Left forelimb (tissue), 1 donor: ENCODE results near the gene APOM.

Experiments used
- DNase-seq: peaks from one replicate; pipeline ENCODE4 v3.0.0-alpha.2; 2018; ENCODE audit warnings: low spot score

The APOM gene

DNA sequence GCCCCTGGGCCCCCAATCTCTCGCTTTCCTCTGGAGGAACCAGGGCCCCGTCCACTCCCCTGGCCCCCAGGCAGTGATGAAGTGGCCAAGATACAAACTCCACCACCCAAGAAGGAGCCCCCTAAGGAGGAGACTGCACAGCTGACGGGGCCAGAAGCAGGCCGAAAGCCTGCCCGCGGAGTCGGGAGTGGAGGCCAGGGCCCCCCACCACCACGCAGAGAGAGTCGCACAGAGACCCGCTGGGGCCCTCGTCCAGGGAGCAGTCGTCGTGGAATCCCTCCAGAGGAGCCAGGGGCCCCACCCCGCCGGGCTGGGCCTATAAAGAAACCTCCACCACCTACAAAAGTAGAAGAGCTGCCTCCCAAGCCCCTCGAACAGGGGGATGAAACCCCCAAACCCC is 24.5 kb upstream of the APOM start:
- DNase-seq, result no peak

DNA sequence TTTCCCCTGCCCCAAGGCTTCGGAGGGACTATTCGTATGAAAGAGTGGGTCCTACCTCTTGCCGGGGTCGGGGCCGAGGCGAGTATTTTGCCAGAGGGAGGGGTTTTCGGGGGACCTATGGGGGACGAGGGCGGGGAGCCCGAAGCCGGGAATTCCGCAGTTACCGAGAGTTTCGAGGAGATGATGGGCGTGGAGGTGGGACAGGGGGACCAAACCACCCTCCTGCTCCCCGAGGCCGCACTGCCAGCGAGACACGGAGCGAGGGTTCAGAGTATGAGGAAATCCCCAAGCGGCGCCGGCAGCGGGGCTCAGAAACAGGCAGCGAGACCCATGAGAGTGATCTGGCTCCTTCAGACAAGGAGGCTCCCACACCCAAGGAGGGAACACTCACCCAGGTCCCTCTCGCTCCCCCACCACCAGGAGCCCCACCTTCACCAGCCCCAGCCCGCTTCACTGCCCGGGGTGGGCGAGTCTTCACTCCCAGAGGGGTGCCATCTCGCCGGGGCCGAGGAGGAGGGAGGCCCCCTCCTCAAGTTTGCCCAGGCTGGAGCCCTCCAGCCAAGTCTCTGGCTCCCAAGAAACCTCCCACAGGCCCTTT is 23.9 kb upstream of the APOM start:
- DNase-seq, result no peak

DNA sequence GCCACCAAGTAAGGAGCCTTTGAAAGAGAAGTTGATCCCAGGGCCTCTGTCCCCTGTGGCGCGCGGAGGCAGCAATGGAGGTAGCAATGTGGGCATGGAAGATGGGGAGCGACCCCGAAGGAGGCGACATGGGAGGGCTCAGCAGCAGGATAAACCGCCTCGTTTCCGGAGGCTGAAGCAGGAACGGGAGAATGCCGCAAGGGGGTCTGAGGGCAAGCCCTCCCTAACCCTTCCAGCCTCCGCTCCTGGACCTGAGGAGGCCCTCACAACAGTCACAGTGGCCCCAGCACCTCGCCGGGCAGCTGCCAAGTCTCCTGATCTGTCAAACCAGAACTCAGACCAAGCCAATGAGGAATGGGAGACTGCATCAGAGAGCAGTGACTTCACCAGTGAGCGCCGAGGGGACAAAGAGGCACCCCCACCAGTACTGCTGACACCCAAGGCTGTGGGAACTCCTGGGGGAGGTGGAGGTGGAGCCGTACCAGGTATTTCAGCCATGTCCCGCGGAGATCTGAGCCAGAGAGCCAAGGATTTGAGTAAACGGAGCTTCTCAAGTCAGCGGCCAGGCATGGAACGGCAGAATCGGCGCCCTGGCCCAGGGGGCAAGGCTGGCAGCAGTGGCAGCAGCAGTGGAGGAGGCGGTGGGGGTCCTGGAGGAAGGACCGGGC is 23.3 kb upstream of the APOM start:
- no peak for DNase-seq

DNA sequence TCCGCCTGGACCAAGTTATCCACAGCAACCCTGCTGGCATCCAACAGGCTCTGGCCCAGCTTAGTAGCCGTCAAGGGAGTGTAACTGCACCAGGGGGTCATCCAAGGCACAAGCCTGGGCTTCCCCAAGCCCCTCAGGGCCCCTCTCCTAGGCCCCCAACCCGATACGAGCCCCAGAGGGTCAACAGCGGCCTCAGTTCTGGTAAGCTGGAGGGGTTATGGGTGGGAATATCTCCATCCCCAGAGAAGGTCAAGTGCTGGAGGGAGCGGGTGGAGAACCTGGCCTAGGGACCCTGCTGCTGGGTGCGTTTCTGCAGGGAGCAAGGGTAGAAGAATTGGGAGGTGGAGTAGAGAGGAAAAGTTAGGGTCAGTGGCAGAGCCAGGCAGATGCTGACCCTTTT is 22.2 kb upstream of the APOM start:
- no peak for DNase-seq

DNA sequence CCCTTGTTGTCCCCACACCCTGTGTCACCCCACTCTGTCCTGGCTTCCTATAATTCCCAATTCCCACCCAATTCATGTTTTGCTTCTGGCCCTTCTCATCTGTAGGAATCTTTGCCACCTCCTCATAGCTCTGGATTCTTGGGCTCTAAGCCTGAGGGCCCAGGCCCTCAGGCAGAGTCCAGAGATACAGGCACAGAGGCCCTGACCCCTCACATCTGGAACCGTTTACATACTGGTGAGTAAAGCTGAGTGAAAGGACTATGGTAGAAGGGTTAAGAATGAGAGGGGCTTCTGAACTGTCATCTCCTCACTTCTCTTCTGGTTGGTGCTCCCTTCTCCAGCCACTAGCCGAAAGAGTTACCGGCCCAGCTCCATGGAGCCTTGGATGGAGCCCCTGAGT is 21.6 kb upstream of the APOM start:
- DNase-seq, result no peak

DNA sequence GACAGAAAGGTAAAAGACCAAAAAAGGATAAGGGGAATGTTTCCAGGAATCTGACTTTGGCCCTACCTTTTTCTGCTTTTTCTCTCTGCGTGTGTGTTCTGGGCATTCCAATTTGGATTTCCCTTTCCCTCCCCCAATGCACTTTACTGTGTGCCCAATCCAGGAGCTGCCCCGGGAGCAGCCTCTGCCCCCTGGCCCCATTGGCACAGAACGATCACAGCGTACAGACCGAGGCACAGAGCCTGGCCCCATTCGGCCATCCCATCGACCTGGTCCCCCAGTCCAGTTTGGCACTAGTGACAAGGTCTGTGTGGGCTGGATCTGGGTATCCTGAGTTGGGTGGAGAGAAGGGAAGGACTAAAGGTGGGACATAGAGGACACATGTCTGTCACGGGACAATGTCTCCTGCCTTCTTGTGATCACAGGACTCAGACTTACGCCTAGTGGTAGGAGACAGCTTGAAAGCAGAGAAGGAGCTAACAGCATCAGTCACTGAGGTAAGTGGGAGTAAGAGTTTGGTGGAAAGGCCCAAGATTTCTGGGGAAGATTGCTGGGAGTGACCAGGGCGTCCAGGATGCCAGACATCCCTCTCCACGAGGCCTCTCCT is 20.6 kb upstream of the APOM start:
- no peak for DNase-seq

DNA sequence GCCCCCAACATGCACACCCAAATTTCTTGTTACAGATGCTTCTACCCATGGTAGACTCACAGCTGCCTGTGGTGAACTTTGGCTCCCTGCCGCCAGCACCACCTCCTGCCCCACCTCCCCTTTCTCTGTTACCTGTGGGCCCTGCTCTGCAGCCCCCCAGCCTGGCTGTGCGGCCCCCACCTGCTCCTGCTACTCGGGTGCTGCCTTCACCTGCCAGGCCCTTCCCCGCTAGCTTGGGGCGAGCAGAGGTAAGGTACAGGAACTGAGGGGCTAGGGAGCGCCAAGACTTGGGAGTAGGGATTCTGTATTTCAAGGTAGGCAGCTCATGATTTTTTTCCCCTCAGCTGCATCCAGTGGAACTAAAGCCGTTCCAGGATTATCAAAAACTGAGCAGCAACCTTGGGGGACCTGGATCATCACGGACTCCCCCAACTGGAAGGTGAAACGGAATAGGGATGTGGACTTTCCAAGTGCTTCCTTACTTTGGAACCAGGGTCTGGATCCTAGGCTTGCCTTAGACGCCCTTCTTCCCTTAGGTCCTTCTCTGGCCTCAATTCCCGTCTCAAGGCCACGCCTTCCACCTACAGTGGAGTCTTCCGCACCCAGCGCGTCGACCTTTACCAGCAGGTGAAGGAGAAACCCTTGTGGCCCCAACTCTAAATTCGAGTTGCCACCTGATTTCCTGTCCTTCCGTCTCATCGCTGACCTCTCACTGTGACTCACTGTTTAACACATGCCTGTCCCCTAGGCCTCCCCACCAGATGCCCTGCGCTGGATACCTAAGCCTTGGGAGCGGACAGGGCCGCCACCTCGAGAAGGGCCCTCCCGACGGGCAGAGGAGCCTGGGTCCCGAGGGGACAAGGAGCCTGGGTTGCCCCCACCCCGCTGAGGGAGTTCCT is 18.7 kb upstream of the APOM start:
- DNase-seq, result no peak

DNA sequence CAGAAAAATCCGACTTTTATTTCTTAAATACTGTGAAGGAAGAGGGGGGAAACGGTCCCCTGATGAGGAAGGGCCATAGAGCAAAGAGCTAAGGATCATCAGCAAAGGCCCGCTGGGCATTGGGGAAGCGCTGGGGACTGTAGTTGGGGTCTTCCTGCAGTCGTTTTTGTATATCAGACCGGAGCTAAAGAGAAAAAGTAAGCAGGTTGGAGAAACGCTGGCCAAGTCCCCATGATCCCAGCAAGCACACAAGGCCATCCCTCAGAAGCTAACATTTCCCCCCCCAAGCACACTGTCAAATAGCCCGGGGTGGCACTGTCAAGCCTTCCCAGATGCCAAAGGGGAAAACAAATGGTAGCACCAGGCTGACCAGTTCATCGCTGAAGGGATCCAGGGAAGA is 16.7 kb upstream of the APOM start:
- no peak for DNase-seq

DNA sequence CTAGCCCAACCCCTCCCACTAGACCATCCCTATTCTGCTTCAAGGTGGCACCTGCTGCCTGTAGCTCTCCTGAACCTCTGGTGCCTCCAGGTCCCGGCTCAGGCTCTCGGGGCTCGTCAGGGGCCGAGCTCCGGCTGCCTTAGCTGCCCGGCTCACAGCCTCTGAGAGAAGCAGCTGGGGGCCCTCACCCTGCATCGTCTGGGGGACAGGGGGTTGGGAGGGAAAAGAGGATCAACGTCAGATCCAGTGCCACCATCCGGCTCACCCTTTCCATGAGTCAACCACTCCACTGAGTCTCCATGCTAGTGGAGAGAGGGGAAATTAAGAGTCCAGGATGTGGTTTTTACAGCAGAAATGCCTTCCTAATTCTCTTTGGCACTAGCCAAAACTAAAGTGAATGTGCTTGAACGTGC is 16.2 kb upstream of the APOM start:
- no peak for DNase-seq

DNA sequence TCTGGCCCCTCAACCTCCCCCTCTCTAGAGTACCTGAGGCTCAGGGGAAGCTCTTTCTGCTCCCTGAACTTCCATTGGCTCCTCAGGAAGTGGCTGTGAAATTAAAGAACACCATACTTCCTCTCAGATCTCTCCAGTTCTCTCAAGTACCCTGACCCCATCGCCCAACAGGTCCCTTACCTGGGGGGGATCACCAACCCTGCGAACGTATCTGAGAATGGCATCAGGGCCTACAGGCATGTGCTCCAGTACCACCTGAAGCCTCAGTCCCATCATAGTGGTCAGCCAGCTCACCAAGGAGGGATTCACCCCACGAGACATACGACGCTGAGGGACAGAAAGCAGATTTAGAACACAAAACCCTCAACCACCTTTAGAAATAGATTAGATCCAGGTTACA is 15.1 kb upstream of the APOM start:
- no peak for DNase-seq

DNA sequence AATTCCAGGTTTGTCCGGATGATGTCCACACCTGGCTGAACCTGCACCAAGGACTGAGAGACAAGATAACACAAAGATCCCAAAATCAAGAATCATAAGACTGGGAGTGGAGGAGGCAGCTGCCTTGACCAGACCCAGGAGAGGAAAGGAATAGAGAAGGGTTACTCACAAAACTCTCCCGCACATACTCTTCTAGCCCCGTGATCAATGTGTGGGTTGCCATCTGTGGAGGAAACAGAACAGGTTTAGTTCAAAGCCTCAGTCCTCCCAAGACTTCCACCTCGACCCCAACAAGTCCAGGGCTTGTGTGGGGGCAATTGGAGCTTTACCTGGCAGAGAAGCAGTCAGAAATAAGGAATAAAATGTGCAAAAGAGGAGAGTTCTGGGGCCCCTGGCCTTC is 14.3 kb upstream of the APOM start:
- no peak for DNase-seq

DNA sequence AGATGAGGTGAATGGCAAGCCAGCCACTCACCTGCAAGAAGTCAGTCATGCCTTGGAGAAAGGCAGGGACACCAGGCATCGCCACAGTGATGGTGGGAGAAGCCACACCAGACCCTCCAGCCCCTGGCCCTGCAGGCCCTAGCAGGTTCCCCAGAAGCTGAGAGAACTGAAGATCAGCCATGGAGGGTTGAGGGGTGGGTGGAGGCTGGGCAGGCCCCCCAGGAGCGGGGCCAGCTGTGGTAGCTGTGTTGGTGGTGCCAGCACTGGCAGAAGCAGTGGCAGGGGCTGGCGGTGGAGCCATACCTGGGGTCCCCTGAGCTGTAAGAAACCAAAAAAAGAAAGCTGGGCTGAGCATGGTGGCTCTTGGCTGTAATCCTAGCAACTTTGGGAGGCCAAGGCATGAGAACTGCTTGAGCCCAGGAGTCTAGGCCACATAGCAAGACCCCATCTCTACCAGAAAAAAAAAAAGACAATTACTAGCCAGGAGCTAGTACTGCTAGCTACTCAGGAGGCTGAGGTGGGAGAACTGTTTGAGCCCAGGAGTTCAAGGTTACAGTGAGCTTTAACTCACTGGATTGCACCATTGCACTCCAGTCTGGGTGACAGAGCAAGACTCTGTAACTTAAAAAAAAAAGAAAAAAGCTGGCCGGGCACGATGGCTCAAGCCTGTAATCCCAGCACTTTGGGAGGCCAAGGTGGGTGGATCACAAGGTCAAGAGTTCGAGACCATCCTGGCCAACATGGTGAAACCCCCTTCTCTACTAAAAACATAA is 12.7 kb upstream of the APOM start:
- DNase-seq, result no peak

DNA sequence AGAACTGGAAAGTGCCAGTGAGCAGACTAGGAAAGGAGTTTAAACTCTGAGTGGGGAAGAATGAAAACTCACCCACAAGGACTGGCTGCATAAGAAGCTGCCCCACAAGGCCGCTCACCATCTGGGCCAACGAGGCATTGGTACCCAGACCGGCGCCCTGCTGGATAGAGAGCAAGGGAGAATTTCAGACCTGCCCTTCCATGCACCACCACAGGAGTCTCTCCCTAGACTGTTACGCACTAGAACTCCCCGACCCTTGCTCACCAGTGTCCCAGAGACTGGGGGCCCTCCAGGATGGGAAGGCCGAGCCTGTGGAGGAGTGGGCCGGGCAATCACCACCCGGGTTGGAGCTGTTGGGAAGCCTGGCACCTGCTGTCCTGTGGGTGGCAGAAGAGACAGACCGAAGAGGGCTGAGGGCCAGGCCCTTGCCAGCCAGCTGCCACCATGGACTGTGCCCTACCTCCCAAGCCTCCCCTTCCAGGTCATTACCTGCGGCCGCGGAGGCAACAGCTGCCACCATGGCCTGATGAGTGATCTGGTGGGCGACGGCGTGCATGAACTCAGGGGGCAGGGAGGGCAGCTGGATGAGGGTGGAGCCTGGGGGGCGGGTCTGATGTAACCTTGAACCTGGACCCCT is 11.8 kb upstream of the APOM start:
- no peak for DNase-seq

DNA sequence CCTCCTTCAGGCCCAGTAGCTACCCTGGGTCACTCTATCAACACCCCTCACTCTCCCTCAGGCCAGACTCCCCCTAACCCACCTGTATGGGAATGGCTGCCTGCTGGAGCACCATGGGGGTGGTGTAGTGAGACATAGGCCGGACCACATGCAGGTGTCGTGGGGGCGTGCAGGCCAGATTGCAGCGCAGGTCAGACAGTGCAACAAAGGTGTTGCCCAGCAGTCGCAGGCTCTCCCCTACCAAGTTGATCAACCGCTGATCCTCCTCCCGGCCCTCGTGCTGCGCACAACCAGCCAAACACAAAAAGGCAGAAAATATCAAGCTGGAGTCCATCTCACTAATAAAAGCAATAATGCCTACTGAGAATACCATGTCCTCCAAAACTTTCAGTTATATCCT is 10.4 kb upstream of the APOM start:
- DNase-seq, result no peak

DNA sequence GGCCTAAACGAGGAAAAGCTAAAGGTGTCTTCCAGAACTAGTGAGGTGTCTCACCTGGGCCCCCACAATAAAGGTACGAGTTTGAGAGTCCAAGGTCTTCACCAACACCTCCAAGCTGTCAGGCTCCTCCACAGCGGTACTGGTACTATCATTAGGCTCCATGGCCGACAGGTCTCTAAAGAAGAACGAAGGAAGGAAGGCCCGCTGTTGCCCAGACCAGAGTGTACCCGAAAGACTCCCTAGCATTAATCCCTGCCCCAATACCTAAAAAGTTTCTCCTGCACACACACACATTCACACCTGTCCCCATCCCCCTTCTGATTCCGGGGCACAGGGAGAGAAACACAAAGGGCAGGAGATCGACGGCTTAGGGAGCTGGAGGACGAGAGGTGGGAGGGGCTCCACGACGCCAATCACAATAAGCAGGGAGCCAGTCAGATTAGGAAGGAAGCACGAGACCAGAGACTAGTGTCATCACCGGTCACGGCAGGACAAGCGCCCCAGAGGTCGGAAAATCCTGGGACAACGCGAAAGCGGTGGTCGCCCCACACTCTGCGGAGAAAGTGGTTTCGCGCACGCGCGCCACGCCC is 4.0 kb upstream of the APOM start:
- DNase-seq, result no peak

DNA sequence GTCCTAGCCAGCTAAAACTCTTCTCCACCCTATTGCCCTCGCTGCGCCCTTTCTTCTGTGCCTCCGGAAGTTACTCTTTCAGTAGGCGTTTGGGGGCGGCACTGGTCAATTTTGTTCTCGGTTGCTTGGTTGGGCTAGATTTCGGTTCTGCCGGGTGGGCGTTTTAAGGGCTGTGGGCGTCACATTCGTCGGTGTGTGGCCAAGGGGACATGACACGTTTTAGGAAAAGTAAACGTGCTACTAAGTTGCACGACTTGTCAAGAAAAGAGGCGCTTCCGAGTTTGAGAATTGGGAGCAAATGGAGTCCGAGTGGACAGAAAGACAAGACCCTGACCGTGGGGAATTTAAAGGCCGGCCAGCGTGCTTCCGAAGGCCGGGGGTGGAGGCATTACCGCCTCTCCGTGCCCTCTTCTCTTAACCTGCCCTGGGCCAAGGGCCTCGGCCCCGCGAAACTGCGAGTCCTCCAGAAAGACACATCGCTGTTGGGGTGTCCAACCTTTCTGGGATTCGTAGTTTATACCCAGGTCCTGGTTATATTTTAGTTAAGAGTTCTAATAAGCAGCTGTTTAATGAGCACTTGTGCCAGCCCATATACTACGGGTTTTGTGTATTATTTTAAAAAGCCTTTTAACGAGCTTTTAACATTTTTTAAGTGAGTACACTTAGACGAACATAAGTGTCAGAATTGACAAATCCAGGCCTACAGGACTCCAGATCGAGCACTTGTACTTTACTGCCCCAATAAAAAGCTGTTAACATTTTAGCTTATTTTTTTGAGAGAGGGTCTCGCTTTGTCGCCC is 2.6 kb upstream of the APOM start:
- no peak for DNase-seq

DNA sequence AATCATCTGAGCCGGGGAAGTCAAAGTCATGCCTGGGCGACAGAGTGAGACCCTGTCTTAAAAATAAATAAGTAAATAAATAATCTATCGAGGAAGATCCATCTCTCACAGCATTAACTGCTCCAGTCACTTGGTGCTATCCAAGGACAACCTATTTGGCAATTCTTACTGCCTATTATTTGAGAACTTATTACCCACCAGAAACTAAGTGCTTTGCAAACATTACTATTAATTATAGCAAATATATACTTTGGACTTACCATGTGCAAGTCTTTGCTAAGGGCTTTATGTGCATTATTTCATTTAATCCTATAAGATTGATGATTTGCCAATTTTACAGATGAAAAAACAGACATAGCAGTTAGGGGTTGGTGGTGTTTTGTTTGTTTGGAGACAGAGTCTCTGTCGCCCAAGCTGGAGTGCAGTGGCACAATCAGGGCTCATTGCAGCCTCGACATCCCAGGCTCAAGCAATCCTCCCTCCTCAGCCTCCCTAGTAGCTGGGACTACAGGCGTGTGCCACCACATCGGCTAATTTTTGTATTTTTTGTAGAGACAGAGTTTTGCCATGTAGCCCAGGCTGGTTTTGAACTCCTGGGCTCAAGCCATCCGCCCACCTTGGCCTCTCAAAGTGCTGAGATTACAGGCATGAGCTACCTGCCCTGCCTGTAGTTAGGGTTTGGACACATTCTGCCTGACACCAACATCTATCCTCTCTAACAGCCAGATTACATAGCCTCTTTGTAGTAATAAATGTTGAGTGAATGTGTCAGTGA is 933 bp upstream of the APOM start:
- no peak for DNase-seq

DNA sequence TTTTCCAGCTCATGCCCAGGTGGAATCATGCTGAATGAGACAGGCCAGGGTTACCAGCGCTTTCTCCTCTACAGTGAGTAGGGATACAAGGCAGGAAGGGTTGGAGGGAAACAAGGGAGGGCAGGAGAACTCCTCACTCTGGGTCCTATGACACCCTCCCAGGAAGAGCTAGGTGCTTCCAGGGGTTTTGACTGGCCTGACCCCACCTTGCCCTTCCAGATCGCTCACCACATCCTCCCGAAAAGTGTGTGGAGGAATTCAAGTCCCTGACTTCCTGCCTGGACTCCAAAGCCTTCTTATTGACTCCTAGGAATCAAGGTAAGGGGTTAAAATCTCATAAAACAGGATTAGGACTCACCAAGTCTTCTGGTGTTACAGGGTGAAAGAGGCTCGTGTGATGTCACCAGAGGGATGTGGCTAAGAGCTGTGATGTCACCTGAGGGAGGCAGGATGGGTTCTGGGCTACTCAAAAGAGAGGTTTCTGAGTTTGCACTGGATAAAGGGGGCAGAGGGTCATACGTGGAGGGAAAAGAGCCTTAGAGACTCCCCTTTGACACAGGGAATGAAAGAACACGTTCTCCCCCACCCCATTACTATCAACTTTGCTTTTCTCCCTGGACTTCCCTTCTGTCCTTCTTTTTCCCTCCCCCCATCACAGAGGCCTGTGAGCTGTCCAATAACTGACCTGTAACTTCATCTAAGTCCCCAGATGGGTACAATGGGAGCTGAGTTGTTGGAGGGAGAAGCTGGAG is 1.9 kb downstream of the APOM start:
- no peak for DNase-seq

DNA sequence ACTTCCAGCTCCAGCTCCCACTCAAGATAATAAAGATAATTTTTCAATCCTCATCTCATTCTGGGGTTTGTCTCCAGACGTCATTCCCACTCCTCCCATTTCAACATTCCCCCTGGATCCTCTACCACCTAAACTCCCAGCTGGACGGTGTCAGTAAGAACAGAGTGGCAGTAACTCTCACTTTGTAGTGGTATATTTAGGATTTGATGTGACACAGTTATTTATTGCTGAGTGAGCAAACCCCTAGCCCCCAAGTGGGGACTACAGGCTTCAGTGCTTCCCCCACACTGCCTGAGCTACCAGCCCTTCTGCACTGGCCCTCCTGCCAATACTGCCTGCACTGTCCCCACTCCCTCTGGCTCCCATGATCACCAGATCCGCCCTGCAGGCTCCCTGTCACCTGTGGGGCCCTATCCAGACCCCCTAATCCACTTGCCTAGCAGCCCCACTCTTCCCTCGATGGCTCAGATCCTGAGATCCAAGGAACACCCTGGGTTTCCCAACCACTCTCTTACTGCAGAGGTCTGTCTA is 2.5 kb downstream of the APOM start:
- DNase-seq, result no peak
